AG08396 (cell line): ENCODE results near the gene ABCG1.

Experiments
- DNase-seq: peaks from one replicate; pipeline ENCODE4 v3.0.0; 2012; ENCODE audit warnings: low spot score, mixed read lengths

The ABCG1 gene

DNA sequence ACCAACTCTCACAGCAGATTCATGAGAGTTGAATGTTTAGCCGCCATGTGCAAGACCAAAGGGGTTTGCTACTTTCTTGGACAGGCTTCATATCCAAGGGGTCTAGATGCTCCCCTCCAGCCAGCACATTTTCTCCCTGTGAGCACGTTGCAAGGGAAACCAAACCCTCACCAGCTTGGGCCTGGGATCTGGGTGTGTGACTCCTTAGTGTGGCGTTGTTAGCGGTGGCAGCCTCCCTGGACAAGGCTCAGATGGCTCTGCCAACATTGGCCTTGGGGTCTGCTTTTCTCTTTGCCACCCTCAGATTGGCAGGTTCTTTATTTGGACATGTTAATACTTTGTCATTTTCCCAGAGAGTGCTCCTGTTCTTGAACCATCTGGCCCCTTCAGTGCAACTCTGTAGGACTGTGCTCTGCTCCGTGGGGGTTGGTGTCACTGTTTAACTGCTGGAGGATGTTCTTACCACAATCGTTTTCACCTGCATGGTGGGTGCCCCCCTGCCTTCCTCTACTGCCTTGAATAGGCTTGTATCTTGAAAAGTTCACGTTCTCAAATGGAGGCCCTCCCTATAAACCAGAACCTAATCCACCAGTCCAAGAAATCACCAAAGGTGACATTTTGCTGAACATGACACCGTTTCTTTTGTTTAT lies 13.4 kb downstream of the ABCG1 start:
- no peak for DNase-seq

DNA sequence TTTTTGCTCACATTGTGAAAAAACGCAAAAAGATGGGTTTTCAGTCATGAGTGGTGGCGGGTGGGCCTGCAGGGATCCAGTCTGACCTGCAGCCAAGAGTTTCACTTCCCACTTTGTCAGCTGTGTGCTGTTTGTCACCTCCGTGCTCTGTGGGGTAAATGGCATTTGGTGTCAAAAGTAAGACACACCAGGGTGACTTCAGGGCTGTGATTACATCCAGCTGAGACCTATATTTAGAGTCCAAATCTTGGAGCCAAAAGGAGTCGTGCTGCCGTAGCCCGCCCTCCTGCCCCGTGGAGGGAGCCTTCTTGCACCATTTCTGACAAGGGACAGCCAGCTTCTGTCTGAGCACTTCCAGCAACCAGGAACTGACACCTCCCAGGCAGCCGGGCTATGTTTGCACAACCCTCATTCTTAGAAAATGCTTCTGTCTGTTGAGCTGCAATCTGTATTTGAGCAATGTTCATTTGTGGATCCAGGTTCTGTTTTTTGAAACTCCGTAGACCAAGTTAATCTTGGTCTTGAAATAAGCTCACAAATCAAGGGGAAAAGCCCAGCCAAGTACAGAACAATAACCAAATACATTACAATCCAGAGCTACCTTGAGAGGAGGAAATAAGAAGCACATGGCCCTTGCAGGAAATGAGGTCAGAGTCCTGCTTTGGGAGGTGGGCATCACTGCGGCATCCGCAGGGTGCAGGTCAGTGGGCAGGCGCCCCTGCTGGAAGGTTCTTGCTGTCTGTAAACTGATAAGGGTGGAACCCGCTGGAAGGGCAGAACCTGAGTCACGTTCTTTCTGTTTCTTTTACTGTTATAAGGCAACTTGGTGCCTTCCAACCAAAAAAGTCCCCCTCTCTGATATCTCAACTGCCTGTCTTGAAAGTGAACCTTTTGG lies 14.4 kb downstream of the ABCG1 start:
- DNase-seq = peak; percentile 47

DNA sequence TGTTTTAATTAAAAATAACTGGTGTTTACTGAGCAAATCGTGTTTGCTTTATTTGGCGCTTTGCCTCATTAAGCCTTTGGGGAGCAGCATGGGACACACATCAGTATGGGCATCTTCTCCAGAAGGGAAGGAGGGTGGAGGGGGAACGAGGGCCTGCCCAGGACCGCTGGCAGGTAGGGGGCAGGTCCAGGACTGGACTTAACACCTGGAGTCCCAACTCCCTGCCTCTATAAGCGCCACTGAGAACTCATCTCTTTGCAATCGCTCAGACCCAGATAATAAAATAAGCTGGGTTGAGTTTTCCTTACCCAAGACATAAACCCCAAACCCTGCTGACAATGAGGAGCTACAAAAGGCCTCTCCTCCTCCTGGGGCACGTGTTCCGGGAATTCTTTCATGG lies 15.1 kb downstream of the ABCG1 start:
- no peak for DNase-seq

DNA sequence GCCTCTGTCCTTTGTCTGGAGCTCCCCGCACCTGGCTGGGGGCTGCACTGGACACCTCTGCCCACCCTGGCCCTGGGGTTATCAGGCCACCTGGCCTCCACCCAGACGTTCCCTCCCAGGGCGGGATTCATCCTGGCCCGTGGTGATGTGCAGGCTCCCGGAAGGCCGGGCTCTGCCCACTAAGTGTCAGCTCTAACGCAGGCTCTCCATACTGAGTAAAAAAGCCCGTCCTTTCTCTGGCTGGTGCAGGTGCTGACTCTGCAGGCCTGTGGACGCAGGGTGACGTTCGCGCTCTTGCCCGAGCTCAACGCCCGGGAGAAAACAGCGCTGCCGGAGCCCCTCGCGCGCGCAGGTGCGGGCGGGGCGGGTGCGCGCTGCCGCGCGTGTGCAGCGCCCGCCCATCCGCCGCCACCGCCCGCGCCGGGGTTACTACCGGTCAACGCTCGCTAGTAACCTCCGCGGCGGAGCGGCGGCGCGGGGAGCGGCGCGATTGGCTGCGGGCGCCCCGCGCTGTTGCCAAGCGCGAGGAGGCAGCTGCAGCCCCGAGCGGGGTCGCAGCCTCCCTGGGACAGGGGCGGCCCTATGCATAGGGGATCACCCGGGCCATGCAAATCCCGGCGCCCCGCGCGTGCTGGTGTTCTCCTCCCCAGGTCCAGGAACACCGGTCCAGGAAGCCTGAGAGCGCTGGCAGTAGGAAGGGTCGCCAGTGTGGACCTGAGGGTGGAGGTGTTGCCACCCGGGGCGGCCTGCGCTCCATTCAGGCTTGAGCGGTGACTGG lies 15.7 kb downstream of the ABCG1 start:
- DNase-seq = peak; percentile 73

DNA sequence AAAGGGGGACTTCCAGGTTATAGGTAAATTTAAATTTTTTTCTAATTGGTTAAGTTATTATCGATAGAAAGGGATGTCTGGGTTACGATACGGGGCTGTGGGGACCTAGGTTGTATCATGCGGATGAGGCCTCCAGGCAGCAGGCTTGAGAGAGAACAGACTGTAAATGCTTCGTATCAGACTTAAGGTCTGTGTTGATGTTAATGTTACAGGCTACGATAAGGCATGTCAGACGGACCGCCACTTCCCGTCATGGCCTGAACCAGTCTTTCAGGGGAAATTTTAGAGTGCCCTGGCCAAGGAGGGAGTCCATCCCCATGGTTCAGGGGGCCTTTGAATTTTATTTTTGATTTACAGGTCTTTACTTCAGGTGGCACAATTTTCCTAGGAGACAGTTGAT lies 16.7 kb downstream of the ABCG1 start:
- no peak for DNase-seq

DNA sequence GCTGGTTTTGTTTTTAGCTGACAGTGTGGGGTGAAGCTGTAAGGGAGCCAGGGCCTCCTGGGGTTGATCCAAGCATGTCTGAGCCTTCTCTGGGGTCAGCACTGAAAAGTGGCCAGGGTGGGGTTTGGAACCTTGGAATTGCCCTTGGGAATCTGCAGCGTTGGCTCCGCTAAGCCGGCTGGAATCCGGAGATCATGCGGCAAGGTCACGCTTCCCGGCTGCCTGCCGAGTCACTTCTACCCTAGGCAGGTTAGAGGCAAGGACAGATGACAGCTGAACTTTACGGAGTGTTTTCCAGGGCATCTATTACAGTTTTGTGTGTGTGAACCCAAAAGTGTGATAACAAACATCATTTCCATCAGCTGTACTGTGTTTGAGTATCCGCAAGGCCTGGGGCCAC lies 17.1 kb downstream of the ABCG1 start:
- no peak for DNase-seq

DNA sequence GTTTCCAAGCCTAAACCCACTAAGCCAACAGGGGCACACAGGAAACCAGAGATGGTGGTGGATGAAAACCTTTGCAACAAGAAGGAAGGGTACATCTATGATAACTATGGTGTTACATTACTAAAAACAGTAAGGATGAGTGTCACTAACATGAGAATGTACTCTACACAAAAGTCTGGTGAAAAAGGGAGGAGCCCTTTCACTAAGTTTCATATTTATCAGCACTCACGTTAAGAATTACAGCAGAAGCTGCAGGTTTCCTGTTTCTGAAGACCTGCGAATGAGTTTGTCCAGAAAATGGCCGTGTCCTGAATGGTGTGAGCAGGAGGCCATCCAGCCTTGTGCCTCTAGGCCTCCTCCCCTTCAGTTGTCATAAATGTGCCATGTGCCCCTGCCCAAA lies 17.8 kb downstream of the ABCG1 start:
- DNase-seq = no peak

DNA sequence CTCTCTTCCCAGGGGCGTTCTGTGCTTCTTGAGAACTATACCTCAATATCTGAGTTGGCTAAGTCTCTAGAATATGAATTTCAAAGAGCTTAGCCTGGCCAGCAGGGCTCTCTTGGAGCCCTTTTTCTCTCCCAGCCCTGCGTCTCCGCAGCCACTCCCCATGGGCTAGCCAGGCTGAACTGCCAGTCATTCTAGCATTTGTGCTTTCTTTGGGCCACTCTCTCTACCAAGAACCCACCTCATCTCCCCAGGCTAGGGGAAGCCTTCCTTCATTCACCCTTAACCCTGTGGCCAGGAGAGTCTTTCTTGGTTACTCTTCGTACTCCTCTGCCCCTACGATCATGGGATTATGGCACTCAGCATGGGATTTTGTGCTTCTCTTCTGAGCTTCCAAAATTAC lies 18.2 kb downstream of the ABCG1 start:
- DNase-seq = no peak

DNA sequence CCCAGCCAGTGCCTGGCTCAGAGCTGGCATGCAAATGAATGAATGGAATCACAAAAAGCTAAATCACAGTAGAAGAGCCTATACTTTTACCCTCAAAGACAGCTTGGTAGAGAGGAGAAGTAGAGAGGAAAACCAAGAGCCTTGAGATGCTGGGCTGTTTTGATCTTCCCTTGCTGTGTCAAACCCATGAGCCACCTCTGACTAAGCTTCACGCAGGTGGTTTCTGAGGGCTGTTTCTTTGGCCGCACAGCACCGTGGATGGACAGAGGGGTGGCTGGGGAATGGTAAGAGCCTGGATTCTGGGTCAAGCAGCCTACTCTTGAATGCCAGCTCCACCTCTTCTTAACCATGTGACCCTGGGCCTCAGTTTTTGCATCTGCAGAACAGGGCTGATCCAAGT lies 18.6 kb downstream of the ABCG1 start:
- no peak for DNase-seq

DNA sequence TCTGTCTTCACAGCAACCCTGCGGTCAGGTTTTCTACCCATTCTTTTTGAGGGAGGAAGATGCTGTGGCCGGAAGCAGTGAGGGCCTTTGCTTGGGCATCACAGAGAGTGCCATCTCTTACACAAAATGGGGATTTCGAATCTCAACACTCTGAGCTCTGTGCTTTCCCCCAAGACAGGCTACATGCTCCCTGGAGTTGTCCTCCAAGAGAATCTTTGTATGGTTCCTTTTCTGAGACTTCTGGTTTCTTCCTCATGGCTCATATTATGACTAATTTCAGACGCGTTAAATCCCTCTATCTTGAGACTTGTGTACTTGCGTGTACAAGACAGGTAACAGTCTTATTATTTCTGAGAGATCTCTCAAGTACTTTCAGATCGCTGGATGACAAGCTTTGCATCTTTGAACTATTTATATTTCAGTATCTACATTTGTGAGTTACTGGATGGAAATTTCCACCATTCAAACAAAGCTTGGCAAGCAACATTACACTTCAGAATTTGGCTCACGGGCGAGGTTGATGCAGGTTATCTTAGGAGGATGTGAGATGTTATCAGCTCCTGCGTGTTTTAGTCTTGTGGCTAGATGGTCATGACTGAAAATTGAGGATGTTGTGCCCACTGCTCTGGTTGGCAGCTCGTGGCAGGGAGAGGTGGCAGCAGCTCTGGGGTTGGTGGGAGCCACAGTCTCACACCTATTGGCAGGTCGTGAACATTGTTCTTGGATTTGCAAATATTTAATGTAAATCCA lies 19.4 kb downstream of the ABCG1 start:
- no peak for DNase-seq

DNA sequence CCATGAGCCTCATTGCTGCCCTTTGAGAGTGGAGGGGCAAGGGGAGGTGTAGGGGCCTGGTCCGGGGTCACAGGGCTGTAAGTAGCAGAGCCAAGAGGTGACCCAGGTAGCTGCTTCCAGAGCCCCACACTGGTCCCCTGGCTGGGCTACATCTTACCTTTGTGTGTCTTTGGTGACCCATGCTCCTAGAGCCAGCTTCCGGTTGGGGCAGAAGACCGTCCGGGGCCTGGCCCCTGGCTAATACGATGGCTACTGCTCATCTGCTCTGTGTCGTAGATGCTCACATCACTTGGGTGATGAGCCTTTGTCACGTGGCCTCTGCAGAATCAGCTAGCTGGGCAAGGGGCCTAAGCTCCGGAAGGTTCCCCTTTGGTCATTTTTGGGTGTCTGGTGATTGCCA lies 20.6 kb downstream of the ABCG1 start:
- DNase-seq = no peak

DNA sequence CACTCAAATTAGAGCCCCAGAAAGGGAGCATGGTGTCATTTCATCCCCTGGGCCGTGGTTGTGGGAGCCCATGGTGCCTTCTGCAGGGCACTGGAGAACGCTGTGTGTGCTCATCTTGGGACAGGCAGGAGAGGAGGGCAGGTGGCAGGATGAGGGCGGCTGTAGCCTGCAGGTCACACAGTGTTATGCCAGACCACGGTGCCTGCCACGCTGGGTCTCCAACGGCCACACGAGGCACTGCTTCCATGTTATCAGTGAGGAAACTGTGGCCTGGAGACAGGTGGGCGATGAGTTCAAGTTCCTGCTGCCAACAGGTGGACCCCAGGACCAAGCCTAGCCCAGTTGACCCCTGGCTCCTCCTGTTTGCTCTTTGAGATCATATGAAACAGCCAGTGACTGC lies 21.0 kb downstream of the ABCG1 start:
- DNase-seq = no peak

DNA sequence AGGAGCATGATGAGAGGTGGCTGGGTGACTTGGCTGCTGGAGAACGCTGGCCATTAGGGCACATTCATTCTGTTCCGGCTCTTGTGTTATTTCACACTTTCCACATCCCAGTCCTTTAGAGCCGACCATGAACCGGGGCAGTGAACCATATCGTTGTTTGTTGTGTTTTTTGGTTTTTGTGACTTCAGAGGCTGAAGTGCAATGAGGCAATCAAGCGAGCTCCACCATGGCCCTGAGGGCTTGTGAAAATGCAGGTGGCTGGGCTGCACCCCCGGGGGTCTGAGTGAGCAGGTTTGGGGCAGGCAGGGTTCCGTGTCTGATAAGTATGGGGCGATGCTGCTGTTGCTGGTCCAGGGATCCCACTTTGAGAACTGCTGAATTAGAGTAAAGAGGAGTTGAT lies 23.7 kb downstream of the ABCG1 start:
- no peak for DNase-seq

DNA sequence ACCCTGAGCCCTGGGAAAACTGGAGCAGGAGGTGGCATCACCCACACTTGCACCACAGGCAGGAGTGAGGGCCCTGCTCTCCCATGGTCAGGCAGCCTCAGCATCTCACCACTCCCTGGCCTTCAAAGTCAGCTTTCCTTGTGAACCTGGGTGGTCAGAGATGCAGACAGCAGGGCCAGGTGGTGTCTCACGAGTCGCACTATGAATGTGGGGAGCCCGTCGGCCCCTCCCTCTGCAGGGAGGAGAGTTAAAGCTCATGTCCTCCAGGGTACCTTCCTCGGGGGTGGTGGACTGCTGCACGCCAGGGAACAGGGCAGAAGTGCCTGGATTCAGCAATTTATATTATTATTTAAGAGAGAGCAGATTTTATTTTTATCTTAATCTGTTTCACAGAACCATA lies 24.1 kb downstream of the ABCG1 start:
- no peak for DNase-seq

DNA sequence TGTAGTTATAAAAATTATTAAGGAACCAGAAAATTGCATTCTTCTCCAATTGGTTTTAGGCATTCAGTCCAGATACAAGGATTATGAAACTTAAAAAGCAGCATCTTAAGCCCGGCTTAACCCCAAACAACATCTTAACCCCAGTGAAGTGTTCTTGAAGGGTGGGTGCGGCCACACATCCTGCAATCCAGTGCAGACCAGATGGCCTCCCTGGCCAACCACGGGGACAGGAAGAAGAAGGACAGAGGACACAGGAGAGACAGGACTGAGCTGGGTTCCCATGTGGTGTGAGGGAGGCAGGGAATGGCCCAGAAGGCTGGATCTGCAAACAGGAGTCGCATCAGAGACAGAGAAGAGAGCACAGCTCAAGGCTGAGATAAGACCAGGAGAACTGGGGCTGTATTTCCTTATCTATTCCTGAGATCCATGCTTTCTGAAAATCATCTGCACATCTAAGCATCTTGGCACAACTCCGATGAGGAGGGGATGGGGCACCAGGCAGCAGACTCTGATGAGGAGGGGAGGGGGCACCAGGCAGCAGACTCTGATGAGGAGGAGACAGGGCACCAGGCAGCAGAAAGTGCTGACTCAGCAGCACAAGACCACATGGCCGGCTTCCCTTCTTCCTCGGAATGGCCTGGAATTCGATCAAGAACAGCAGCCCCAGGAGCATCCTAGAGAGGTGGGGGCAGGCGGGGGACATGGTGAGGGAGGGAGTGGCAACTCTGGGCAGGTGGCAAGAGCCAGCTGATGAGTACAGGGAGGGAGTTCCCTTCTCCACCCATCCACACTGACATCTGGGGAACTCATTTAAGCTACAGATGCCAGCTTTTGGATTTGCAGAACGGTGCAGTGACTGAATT lies 26.6 kb downstream of the ABCG1 start:
- no peak for DNase-seq

DNA sequence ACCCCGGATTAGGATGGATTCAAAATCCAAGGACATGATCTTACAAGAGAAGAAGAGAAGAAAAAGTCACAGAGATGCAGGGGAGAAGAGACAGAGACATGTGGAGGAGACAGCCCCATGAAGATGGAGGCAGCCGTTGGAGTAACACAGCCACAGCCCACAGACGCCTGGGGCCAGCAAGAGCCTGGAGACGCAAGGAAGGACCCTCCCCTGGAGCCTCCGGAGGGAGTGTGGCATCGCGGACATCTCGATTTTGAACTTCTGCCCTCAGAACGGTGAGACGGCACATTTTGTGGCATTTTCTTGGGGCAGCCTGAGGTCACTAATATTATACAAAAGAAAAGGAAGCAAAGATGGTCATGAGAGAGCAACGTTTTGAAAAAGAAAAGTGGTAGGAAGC lies 28.8 kb downstream of the ABCG1 start:
- DNase-seq = no peak

DNA sequence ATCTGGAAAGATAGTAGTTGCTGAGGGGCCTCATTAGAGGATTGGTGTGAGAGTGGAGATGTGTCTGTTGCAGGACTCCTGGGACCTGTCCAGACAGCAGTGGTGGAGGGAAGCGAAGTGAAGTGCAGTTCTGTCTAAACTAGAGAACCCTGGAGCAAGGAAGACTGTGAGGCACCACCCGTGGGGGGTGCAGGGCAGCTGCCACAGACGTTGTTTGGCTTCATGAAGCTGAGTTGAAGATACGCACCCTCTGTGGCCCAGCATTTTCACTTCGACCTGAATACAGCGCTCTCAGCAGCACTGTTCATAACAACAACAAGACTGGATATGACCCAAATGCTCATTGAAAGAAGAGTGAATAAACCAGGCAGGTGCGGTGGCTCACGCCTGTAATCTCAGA lies 29.3 kb downstream of the ABCG1 start:
- no peak for DNase-seq

DNA sequence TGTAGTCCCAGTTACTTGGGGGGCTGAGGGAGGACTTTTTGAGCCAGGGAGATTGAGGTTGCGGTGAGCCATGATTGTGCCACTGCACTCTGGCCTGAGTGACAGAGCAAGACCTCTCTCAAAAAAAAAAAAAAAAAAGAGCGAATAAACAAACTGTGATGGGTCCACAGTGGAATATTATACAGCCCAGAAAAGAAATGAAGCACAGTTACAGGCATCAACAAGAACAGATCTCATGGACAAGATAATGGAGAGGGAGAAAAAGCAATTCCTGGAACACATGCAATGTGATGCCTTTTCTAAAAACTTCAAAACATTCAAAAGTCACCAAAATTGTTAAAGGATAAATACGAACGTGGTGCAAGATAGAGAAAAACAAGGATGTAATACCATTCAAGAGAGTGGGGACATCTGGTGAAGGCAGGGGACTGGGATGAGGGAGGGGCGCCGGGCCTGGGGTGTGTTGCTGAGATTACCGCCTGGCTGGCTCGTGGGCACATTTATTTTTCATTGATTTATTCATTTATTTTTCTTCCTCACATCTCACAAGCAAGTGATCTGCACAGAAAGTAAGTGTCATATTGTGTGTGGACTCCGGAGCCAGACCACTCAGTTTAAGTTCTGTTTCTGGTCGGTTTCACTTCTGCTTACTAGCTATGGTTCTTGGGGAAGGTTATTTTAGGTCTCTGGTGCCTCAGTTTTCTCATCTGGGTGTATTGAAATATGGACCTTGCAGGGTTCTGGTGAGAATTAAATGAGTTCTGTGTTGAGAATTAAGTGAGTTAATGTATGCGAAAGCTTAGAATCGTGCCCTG lies 30.1 kb downstream of the ABCG1 start:
- no peak for DNase-seq

DNA sequence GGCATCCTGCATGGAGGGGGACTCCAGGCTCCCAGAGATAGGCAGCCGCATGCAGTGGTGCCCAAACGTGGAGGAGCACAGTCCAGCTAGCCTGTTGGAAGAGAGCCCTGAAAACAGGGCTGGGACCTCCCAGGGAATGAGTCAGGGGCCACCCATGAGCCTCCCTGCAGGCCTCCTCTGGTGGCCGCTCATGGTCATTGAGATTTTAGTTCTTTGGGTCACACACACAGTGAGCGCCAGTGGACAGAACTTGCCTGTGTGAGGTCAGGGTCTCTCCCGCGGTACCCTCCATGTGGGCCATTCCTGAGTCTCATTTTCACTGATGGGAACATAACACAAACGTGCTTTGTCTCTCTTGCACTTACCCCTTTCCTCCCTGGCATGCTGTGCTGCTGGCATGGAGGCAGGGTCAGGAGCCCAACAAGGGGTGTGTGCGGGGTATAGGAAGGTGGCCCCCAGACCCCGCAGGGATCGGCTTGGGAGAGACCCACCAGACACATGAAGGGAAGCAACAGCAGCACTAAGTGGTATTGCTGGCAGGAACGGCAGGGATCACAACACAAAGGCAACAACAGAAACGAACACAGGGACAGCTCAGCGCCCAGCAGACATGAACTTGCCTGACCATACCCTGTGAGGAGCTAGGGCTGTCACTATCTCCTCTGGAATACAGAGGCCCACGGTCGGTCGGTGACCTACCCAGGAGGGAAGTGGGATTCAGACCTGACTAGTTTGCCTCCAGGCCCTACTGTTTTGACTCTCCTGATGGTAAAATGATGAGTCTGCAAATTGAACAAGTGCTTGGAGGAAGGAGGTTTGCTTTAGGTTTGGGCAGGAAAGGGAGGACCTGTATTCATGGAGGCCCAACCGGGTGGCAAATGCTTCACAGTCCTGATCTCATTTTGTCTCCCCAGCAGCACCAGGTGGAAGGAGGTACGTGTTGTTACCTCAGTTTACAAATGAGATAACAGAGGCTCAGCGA lies 31.8 kb downstream of the ABCG1 start:
- DNase-seq = no peak
